ENCODE results near the gene CARD8.

CARD8 gene

DNA sequence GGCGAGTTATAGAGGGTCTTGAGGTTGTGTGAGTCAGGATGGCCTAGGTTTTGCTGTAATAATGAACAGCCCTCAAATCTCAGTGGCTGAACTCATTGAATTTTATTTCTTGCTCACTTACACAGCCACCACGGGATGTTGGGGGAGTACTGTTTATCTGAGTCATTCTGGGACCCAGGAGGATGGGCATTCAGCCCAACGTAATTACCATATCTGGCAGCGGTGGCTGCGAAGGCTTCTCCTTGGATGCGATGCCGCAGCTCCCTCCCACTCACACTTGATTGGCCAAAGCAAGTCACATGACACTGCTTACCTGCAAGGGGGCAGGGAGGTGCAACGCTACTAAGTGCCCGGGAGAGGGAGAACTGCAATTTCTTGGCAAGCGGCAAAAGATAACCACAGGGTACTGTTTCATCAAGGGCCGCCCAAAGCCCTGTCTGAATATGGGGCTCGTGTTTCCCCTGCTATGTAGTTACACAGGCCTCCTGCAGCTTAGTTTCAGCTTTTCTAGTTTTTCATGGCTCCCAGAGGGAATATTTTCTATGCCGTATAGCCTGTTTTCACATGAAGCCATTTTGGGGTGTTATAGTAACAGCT, 65.3 kb downstream of the CARD8 start:
- Histone ChIP-seq H3K4me1 (no peaks in the 10 kb centered on the region), H3K27me3 (ENCODE audit: low read depth) (no peaks in the 10 kb centered on the region), H3K36me3 (replicated peaks) (no peaks in the 10 kb centered on the region), H3K4me3 (no peak overlapping the region), H3K9me3 (no peaks in the 10 kb centered on the region)
- DNase-seq (ENCODE audit: low spot score in 2 of 2), result no peak
- in situ Hi-C loops (cut with MboI; ENCODE audit: low sequenced_read_pairs), result no loop called here

DNA sequence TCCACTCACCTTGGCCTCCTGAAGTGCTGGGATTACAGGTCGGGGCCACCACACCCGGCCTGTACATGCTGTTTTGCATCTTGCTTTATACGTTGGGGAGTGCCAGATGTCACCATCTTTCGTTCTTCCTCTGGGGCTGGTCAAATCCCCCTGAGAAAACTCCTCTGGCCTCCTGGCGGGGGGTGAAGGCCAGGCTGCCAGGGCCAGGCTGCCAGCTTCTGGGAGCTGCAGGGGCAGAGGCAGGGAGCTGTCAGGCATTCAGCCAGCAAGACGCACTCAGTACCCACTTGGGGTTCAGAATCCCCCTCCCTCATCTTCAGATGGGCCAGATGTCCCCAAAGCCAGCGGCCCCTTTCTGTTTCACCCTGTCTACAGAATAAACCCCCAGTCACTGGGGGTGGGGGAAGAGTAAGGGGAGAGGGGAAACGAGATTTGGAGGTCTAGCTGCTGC, 69.1 kb downstream of the CARD8 start:
- Histone ChIP-seq H3K4me3 (no peak overlapping the region), H3K36me3 (replicated peaks) (no peaks in the 10 kb centered on the region), H3K9me3 (no peaks in the 10 kb centered on the region), H3K27me3 (ENCODE audit: low read depth) (no peaks in the 10 kb centered on the region), H3K4me1 (no peaks in the 10 kb centered on the region)
- no peak for DNase-seq (ENCODE audit: low spot score in 2 of 2)
- in situ Hi-C loops (cut with MboI; ENCODE audit: low sequenced_read_pairs), result no loop called here

DNA sequence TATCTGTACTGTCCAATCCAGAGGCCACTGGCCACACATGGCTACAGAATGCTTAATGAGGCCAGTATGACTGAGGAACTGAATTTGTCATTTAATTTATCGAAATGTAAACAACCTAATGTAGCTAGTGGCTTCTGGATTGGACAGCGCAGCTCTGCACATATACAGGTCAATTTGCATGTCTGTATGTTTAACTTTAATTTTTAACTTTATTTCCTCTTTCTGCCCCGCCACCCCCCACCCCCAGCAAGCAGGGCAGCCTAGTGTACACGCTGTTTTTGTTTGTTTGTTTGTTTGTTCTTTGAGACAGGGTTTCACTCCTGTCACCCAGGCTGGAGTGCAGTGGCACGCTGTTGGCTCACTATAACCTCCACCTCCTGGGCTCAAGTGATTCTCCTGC, 69.7 kb downstream of the CARD8 start:
- Histone ChIP-seq H3K36me3 (replicated peaks) (no peaks in the 10 kb centered on the region), H3K27me3 (ENCODE audit: low read depth) (no peaks in the 10 kb centered on the region), H3K9me3 (no peaks in the 10 kb centered on the region; the same call in 1 of the 2 replicates), H3K4me1 (no peaks in the 10 kb centered on the region), H3K4me3 (no peak overlapping the region)
- in situ Hi-C loops (cut with MboI; ENCODE audit: low sequenced_read_pairs), result no loop called here
- DNase-seq (ENCODE audit: low spot score in 2 of 2), result no peak

DNA sequence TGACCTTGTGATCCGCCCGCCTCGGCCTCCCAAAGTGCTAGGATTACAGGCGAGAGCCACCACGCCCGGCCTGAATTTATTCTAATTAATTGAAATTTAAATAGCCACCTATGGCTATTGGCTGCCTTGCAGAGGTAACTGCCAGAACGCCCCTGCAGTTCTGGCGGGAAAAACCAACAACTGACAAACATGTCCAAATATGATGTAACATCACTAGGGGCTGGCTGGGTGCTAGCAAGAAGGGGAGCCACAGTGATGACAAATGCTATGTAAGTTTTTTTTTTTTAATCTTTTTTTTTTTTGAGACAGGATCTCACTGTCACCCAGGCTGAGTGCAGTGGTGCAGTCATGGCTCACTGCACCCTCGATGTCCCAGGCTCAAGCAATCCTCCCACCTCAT, 72.4 kb downstream of the CARD8 start:
- Histone ChIP-seq H3K27me3 (ENCODE audit: low read depth) (no peaks in the 10 kb centered on the region), H3K36me3 (replicated peaks) (no peaks in the 10 kb centered on the region; the same call in 1 of the 2 replicates), H3K9me3 (no peaks in the 10 kb centered on the region; the same call in 1 of the 2 replicates), H3K4me1 (no peaks in the 10 kb centered on the region), H3K4me3 (no peak overlapping the region)
- in situ Hi-C loops (cut with MboI; ENCODE audit: low sequenced_read_pairs), result no loop called here
- DNase-seq (ENCODE audit: low spot score in 2 of 2), result no peak

DNA sequence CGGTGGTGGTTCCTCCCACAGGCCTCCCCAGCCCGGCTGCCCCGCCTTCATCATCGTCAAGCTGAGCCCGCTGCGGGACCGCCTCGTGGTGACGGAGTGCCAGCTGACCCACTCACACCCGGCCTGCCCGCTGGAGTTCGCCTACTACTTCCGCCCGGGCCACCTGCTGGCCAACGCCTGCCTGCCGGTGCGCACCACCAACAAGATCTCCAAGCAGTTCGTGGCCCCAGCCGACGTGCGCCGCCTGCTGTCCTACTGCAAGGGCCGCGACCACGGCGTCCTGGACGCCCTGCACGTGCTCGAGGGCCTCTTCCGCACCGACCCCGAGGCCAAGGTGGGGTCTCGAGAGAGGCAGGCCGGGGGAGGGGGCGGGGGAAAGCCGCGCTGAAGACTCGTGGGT, 73.3 kb downstream of the CARD8 start:
- no peak for DNase-seq (ENCODE audit: low spot score in 2 of 2)
- H3K27me3 ChIP-seq (ENCODE audit: low read depth), result no peaks in the 10 kb centered on the region
- in situ Hi-C loops (cut with MboI; ENCODE audit: low sequenced_read_pairs), result no loop called here
- H3K36me3 ChIP-seq (replicated peaks), result no peaks in the 10 kb centered on the region; the same call in 1 of the 2 replicates
- no peak overlapping the region for H3K4me3 ChIP-seq
- H3K9me3 ChIP-seq, result no peaks in the 10 kb centered on the region; the same call in 1 of the 2 replicates
- H3K4me1 ChIP-seq, result no peaks in the 10 kb centered on the region

DNA sequence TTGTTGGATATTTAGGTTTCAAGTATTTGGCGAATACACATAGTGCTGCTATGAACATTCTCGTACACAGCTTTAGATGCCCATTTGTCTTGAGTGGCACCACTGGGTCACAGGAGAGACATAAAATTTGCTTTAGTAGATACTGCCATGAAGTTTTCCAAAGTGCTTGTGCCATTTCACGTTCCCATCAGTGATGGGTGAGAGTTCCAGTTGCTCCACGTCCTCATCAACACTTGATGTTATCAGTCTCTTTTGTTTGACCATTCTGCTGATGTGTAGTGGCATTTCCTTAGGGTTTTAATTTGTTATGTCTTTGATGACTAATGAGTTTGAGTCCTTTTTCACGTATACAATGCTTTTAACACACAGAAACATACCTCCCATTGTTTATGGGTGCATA, 74.2 kb downstream of the CARD8 start:
- in situ Hi-C loops (cut with MboI; ENCODE audit: low sequenced_read_pairs), result no loop called here
- Histone ChIP-seq H3K27me3 (ENCODE audit: low read depth) (no peaks in the 10 kb centered on the region), H3K4me3 (no peak overlapping the region), H3K4me1 (no peaks in the 10 kb centered on the region), H3K36me3 (replicated peaks) (no peaks in the 10 kb centered on the region; the same call in 1 of the 2 replicates), H3K9me3 (no peaks in the 10 kb centered on the region; the same call in 1 of the 2 replicates)
- no peak for DNase-seq (ENCODE audit: low spot score in 2 of 2)

DNA sequence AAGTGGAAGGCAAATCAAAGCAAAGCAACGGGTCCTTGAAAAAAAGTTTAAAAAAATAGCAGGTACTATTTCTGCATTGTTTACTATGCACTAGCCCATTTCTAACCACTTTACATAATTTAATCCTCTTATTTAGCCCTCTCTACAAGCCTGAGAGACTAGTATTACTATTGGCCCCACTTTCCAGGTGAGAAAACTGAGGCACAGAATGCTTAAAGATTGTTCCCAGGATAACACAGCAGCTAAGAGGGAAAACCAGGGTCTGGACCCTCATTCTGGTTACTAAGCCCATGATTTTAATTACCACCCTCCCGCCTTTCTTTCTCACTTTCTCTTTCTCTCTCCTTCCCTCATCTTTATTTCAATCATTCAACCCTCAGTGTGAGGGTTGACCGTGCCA, 79.5 kb downstream of the CARD8 start:
- Histone ChIP-seq H3K9me3 (no peaks in the 10 kb centered on the region; the same call in 1 of the 2 replicates), H3K4me1 (0 out of 2 replicates have a peak, but pooled peaks cover 2% of the 10 kb centered on the region), H3K27me3 (ENCODE audit: low read depth) (no peaks in the 10 kb centered on the region), H3K4me3 (no peak overlapping the region), H3K36me3 (replicated peaks) (peaks cover 9% of the 10 kb centered on the region)
- no peak for DNase-seq (ENCODE audit: low spot score in 2 of 2)
- in situ Hi-C loops (cut with MboI; ENCODE audit: low sequenced_read_pairs), result no loop called here

DNA sequence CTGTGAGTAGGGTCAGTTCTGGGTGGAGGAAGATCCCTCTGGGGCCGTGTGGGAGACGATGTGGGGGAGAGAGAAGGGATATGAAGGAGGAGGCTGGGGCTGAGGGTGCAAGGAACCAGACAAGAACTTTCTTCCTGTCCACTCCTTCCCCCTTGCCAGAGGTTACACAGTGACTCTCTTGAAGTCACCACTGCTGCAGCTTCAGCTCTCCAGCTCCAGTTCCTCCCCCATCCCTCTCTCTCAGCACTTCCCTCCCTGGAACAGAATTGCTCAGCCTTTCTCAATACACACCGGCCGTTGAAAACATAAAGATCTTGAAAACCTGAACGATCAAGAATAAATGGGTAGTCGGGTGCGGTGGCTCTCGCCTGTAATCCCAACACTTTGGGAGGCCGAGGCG, 80.1 kb downstream of the CARD8 start:
- Histone ChIP-seq H3K36me3 (replicated peaks) (peaks cover 9% of the 10 kb centered on the region), H3K9me3 (no peaks in the 10 kb centered on the region), H3K4me1 (0 out of 2 replicates have a peak, but pooled peaks cover 4% of the 10 kb centered on the region), H3K27me3 (ENCODE audit: low read depth) (no peaks in the 10 kb centered on the region), H3K4me3 (no peak overlapping the region)
- DNase-seq (ENCODE audit: low spot score in 2 of 2), result no peak
- in situ Hi-C loops (cut with MboI; ENCODE audit: low sequenced_read_pairs), result no loop called here

DNA sequence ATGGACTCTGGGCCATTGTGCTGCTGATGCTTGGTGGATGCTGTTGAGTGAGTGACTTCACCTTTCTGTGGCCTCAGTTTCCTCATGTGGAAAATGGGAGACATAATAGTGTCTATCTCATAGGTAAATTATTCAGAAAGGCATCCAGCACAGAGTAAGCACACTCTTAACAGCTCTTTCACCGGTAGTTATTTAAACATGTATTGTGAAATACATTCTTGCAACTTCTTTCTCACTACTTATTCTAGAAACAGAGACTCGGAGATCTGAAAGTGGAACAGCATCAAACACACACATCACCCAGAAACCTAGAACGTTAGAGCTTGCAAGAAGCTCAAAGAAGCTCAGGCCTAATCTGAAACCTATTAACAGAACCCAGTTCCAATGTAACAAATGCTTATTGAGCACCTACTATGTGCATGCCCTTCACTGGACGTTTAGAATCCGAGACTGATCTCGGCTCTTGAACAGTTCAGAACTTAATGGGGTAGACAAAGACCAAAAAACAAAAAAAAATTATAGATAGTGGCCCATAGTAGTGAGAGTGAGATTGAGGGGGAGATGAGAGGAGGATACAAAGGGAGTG, 81.2 kb downstream of the CARD8 start:
- in situ Hi-C loops (cut with MboI; ENCODE audit: low sequenced_read_pairs), result no loop called here
- 0 out of 2 replicates have a peak, but pooled peaks cover 4% of the 10 kb centered on the region for H3K4me1 ChIP-seq
- peaks cover 9% of the 10 kb centered on the region for H3K36me3 ChIP-seq (replicated peaks)
- no peak overlapping the region for H3K4me3 ChIP-seq
- DNase-seq (ENCODE audit: low spot score in 2 of 2), result no peak
- H3K27me3 ChIP-seq (ENCODE audit: low read depth), result no peaks in the 10 kb centered on the region
- H3K9me3 ChIP-seq, result no peaks in the 10 kb centered on the region

DNA sequence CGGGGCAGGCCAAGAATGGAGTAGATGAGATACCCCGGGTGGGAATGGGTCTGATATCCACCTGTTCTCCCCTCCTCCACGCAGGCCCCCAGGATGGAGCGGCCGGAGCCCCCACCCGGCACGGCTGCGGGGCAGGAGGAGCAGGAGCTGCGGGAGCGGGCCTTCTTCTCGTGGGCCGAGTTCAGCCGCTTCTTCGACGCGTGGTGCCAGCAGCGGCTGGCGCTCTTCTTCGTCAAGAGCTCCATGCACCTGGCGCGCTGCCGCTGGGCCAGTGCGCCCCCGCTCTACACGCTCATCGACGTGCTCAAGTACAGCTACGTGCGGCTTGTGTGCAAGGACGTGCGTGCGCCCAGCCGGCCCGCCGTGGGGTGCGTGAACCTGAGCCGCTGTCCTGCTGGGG, 84.0 kb downstream of the CARD8 start:
- no peak for DNase-seq (ENCODE audit: low spot score in 2 of 2)
- in situ Hi-C loops (cut with MboI; ENCODE audit: low sequenced_read_pairs), result no loop called here

DNA sequence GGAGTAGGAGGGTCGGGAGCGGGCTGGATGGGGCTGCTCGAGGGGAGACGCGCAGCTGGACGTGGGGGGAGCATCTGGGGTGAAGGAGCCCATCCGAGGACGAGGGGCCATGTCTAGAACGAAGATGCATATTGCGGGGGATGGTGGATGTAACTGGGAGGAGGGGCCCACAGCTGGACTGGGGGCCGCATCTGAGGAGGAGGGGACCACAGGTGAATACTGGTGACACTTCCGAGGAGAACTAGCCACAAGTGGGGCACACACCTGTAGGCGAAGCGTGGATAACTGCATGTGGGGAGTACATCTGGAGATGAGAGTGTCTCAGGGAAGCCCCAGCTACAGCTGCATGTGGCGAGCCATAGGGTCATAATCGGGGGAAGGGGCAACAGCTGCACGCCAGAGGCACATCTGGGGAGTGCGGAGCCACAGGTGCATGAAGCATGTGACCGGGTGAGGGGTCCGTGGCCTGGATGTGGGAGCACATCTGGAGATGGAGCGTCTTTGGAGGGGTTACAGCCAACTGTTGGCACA, 84.8 kb downstream of the CARD8 start:
- Histone ChIP-seq H3K9me3 (no peaks in the 10 kb centered on the region), H3K4me1 (peaks cover 11% of the 10 kb centered on the region), H3K36me3 (replicated peaks) (peaks cover 9% of the 10 kb centered on the region), H3K4me3 (peak overlapping the region; percentile 99), H3K27me3 (ENCODE audit: low read depth) (no peaks in the 10 kb centered on the region)
- in situ Hi-C loops (cut with MboI; ENCODE audit: low sequenced_read_pairs), result no loop called here
- peak; percentile 4 to 15 for DNase-seq (ENCODE audit: low spot score in 2 of 2)

More for the DNA sequence above, 84.0 kb downstream of the CARD8 start:
- Histone ChIP-seq H3K36me3 (replicated peaks) (peaks cover 9% of the 10 kb centered on the region), H3K27me3 (ENCODE audit: low read depth) (no peaks in the 10 kb centered on the region), H3K4me1 (peaks cover 11% of the 10 kb centered on the region), H3K9me3 (no peaks in the 10 kb centered on the region), H3K4me3 (peak overlapping the region; percentile 99; the same call in 1 of the 2 replicates)

DNA sequence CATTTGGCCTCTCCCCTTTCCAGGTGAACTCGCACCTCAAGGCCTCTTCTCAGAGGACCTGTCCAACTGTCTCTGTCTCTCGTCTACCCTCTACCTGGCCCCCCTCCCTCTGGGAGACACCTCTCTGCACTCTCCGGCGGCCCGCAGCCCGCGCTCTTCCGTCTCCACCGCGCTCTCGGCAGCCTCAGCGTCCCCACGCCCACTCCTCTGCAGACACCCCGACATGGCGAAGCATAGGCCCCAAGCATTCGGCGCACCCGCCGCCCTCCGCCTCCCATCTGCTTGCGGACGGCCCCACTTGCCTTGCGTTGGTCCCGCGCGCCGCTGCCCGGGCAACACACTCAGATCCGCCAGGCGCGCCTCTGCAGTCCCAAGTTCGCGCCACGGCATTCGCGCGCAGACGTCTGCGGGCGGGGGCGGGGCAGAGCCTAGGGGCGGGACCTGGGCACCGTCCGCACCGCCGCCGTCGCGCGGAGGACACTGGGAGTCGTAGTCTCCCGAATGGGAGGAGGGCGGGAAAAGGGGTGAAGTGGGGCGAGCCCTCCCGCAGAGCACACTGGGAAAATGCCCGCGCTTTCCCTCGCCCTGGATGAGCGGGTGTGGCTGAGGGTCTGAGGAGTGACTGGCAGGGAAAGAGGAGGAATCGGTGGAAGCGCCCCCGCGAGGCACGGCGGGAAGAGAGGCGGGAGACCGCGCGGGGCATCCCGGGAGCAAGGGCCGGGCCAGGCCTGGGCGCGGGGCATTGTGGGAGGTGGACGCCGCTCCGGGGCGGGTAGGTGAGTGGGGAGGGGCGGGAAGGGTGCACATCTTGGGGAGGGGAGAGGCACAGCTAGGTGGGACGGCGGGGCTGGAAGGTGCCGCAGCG, 85.5 kb downstream of the CARD8 start, which contains the start of the genes LIG1 and ZSWIM9:
LIG1 (minus strand) TSS at position 406 of the 865 bp plus-strand sequence. CDS start 4,778 bp downstream, outside the sequence.
ZSWIM9 (plus strand) TSS at position 742 of the 865 bp plus-strand sequence. CDS start 1,123 bp downstream, outside the sequence.
- Histone ChIP-seq H3K4me3 (peak within 1 kb of the TSS; percentile 99), H3K9me3 (no peaks in the 10 kb centered on the region), H3K4me1 (peaks cover 11% of the 10 kb centered on the region), H3K36me3 (replicated peaks) (peaks cover 12% of the 10 kb centered on the region), H3K27me3 (ENCODE audit: low read depth) (no peaks in the 10 kb centered on the region)
- in situ Hi-C loops (cut with MboI; ENCODE audit: low sequenced_read_pairs), result no loop called here
- DNase-seq (ENCODE audit: low spot score in 2 of 2), result peak; percentile 90 to 96

DNA sequence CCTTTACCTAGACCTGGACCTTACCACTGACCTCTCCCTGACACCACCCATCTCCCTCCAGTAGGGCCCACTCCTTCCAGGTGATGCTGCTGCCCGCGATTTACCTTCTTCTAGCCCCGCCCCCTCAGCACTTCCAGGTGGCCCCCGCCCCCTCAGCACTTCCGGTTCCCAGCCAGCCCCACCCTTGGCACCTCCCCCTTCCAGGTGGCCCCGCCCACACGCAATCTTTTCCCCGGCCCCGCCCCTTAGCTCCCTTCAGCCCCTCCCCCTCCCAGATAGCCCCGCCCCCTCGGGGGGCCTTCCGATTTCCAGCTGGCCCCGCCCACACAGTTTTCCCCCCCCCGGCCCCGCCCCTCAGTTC, 86.2 kb downstream of the CARD8 start:
- peaks cover 11% of the 10 kb centered on the region for H3K4me1 ChIP-seq
- peaks cover 15% of the 10 kb centered on the region for H3K36me3 ChIP-seq (replicated peaks)
- peak; percentile 49 to 90 for DNase-seq (ENCODE audit: low spot score in 2 of 2)
- H3K4me3 ChIP-seq, result peak overlapping the region; percentile 99
- H3K9me3 ChIP-seq, result no peaks in the 10 kb centered on the region
- no peaks in the 10 kb centered on the region for H3K27me3 ChIP-seq (ENCODE audit: low read depth)
- in situ Hi-C loops (cut with MboI; ENCODE audit: low sequenced_read_pairs), result no loop called here

All from HAP-1 (cell line).